ENCODE results near the gene SCARB1.

Gene SCARB1

GRCh38 chr12:124802361-124802760, 61.3 kb downstream of the SCARB1 start:
- no peak for DNase-seq (ENCODE audit: low read depth, low spot score)

- DNase-seq (ENCODE audit: low read depth, low spot score) = no peak
Observed at GRCh38 chr12:124800506-124800905, 63.2 kb downstream of the SCARB1 start.

- DNase-seq (ENCODE audit: low read depth, low spot score) = no peak
Observed at GRCh38 chr12:124797321-124797720, 66.3 kb downstream of the SCARB1 start.

- DNase-seq (ENCODE audit: low read depth, low spot score) = no peak
Observed at GRCh38 chr12:124796303-124796960, 67.2 kb downstream of the SCARB1 start.

GRCh38 chr12:124795081-124795948, 68.3 kb downstream of the SCARB1 start:
- no peak for DNase-seq (ENCODE audit: low read depth, low spot score)

- DNase-seq (ENCODE audit: low read depth, low spot score) = no peak
Observed at GRCh38 chr12:124792961-124793441, 70.7 kb downstream of the SCARB1 start.

- DNase-seq (ENCODE audit: low read depth, low spot score) = no peak
Observed at GRCh38 chr12:124792156-124792555, 71.5 kb downstream of the SCARB1 start.

- no peak for DNase-seq (ENCODE audit: low read depth, low spot score)
Observed at GRCh38 chr12:124790650-124791400, 72.8 kb downstream of the SCARB1 start.

- no peak for DNase-seq (ENCODE audit: low read depth, low spot score)
Observed at GRCh38 chr12:124788936-124789555, 74.6 kb downstream of the SCARB1 start.

GRCh38 chr12:124786061-124786964, 77.4 kb downstream of the SCARB1 start:
- no peak for DNase-seq (ENCODE audit: low read depth, low spot score)

- no peak for DNase-seq (ENCODE audit: low read depth, low spot score)
Observed at GRCh38 chr12:124784871-124785572, 78.6 kb downstream of the SCARB1 start.

GRCh38 chr12:124783087-124783486, 80.6 kb downstream of the SCARB1 start:
- no peak for DNase-seq (ENCODE audit: low read depth, low spot score)

- DNase-seq (ENCODE audit: low read depth, low spot score) = no peak
Observed at GRCh38 chr12:124782132-124782531, 81.5 kb downstream of the SCARB1 start.

- no peak for DNase-seq (ENCODE audit: low read depth, low spot score)
Observed at GRCh38 chr12:124780752-124781685, 82.6 kb downstream of the SCARB1 start.

- no peak for DNase-seq (ENCODE audit: low read depth, low spot score)
Observed at GRCh38 chr12:124780336-124780735, 83.3 kb downstream of the SCARB1 start.

GRCh38 chr12:124779161-124780141, 84.2 kb downstream of the SCARB1 start:
- no peak for DNase-seq (ENCODE audit: low read depth, low spot score)

GRCh38 chr12:124778411-124778810, 85.3 kb downstream of the SCARB1 start:
- no peak for DNase-seq (ENCODE audit: low read depth, low spot score)

Measured in activated CD4-positive, CD25-positive, alpha-beta regulatory T cell treated with anti-CD3 and anti-CD28 coated beads, Interleukin-2, amount 50 U/mL, for 16 hours (primary cell).